GM21737 (cell line): ENCODE results near the gene CHSY3.

ENCODE experiments used
- ATAC-seq: cut with Tn5 transposase; IDR thresholded peaks from one replicate; pipeline ENCODE4 v1.9.1; 2021; ENCODE audit warnings: mild to moderate bottlenecking, moderate library complexity; ENCODE audit not compliant: unreplicated experiment

CHSY3 gene

GRCh38 chr5:129904102-129904666 is at the start of gene CHSY3:
Gene CHSY3, plus strand, starts transcription at chr5:129904465.
- ATAC-seq = peak; percentile 66

- no peak for ATAC-seq
Observed at GRCh38 chr5:129856325-129856724, 47.9 kb upstream of the CHSY3 start.

- no peak for ATAC-seq
Observed at GRCh38 chr5:129857116-129857515, 47.1 kb upstream of the CHSY3 start.

- no peak for ATAC-seq
Observed at GRCh38 chr5:129858131-129858675, 46.1 kb upstream of the CHSY3 start.

- ATAC-seq = no peak
Observed at GRCh38 chr5:129884322-129884721, 19.9 kb upstream of the CHSY3 start.

GRCh38 chr5:129899454-129899853 is 4.8 kb upstream of the CHSY3 start:
- ATAC-seq = no peak

- ATAC-seq = no peak
Observed at GRCh38 chr5:129902816-129903215, 1.4 kb upstream of the CHSY3 start.

- no peak for ATAC-seq
Observed at GRCh38 chr5:129903466-129904101, 681 bp upstream of the CHSY3 start.

GRCh38 chr5:129904667-129905472 is 605 bp downstream of the CHSY3 start:
- peak; percentile 43 for ATAC-seq

GRCh38 chr5:129905473-129906176 is 1.4 kb downstream of the CHSY3 start:
- ATAC-seq = no peak

GRCh38 chr5:129906177-129906887 is 2.1 kb downstream of the CHSY3 start:
- no peak for ATAC-seq

- no peak for ATAC-seq
Observed at GRCh38 chr5:129909225-129909624, 5.0 kb downstream of the CHSY3 start.

- ATAC-seq = no peak
Observed at GRCh38 chr5:129912601-129913255, 8.5 kb downstream of the CHSY3 start.

GRCh38 chr5:129915415-129915814 is 11.2 kb downstream of the CHSY3 start:
- no peak for ATAC-seq

- ATAC-seq = no peak
Observed at GRCh38 chr5:129917224-129917623, 13.0 kb downstream of the CHSY3 start.

GRCh38 chr5:129921204-129921603 is 16.9 kb downstream of the CHSY3 start:
- ATAC-seq = no peak

- no peak for ATAC-seq
Observed at GRCh38 chr5:129930221-129930620, 26.0 kb downstream of the CHSY3 start.

GRCh38 chr5:129935626-129936025 is 31.4 kb downstream of the CHSY3 start:
- ATAC-seq = no peak

GRCh38 chr5:129938077-129938476 is 33.8 kb downstream of the CHSY3 start:
- no peak for ATAC-seq

GRCh38 chr5:129943936-129944335 is 39.7 kb downstream of the CHSY3 start:
- no peak for ATAC-seq
